CD14-positive monocyte (primary cell): Measurements from ENCODE around the gene EIF1AD. TPM values are rescaled to one million over a fixed set of nuclear protein-coding genes. Genes with fewer than 3 reads are reported as not detected.

Experiments used
- DNase-seq, 3 donors: peaks; one replicate each; pipeline ENCODE4 v3.0.0-alpha.2; 2011 to 2022
- H2AFZ ChIP-seq: 2 replicates; pipeline ENCODE4 v1.6.0; 2012; ENCODE audit warnings: mild to moderate bottlenecking, low read depth, low read length, inconsistent platforms; ENCODE audit not compliant: insufficient read depth, poor library complexity, severe bottlenecking
- H3K27ac ChIP-seq, 2 donors: 1 replicate in 1 of 2; 2 replicates in 1 of 2; pipeline ENCODE4 v1.5.1; 2012 to 2013; ENCODE audit warnings: low read length in 2 of 2, control low read depth in 1 of 2, inconsistent platforms in 1 of 2, low read depth in 1 of 2, mild to moderate bottlenecking in 1 of 2
- H3K27me3 ChIP-seq, 2 donors: one replicate each; pipeline versions ENCODE4 v1.6.0 to v1.6.1; 2011 to 2013; ENCODE audit warnings: low read length in 2 of 2; ENCODE audit not compliant: control insufficient read depth in 2 of 2, insufficient read depth in 2 of 2
- H3K36me3 ChIP-seq, 2 donors: replicated peaks in 1 of 2; 1 replicate in 1 of 2; 2 replicates in 1 of 2; pipeline versions ENCODE4 v1.5.1 to v1.6.1; 2012 to 2013; ENCODE audit warnings: low read length in 2 of 2, control low read depth in 1 of 2, inconsistent platforms in 1 of 2, mild to moderate bottlenecking in 1 of 2; ENCODE audit not compliant: insufficient read depth in 2 of 2, control insufficient read depth in 1 of 2
- H3K4me1 ChIP-seq, 2 donors: 1 replicate in 1 of 2; 2 replicates in 1 of 2; pipeline versions ENCODE4 v1.5.1 to v1.6.1; 2012 to 2013; ENCODE audit warnings: low read length in 2 of 2, control low read depth in 1 of 2, inconsistent platforms in 1 of 2, mild to moderate bottlenecking in 1 of 2, moderate library complexity in 1 of 2; ENCODE audit not compliant: insufficient read depth in 2 of 2, control insufficient read depth in 1 of 2
- H3K4me2 ChIP-seq: replicated peaks from 2 replicates; pipeline ENCODE3; 2012; ENCODE audit warnings: low read length, moderate library complexity, mild to moderate bottlenecking; ENCODE audit not compliant: poor library complexity, severe bottlenecking; ENCODE audit errors: extremely low read depth
- H3K4me3 ChIP-seq, 3 experiments: fragments of 200-600 bp in 1 of 3; sonication (generic) in 1 of 3; replicated peaks in 1 of 3; 1 replicate in 2 of 3; 2 replicates in 1 of 3; pipeline ENCODE4 v1.5.1; 2011 to 2013; ENCODE audit warnings: low read length in 3 of 3, mild to moderate bottlenecking in 3 of 3, control low read depth in 2 of 3, low read depth in 2 of 3, inconsistent platforms in 1 of 3, moderate library complexity in 1 of 3
- H3K79me2 ChIP-seq: 2 replicates; pipeline ENCODE4 v1.6.0; 2012; ENCODE audit warnings: mild to moderate bottlenecking, control low read depth, inconsistent platforms, low read length, moderate library complexity; ENCODE audit not compliant: insufficient read depth
- H3K9ac ChIP-seq: 2 replicates; pipeline ENCODE4 v1.6.0; 2017; ENCODE audit warnings: low read length, mild to moderate bottlenecking; ENCODE audit not compliant: insufficient read depth, poor library complexity, severe bottlenecking
- H3K9me3 ChIP-seq, 2 donors: replicated peaks in 1 of 2; 1 replicate in 1 of 2; 2 replicates in 1 of 2; pipeline versions ENCODE4 v1.5.1 to v1.6.1; 2012 to 2013; ENCODE audit warnings: low read length in 2 of 2, control low read depth in 1 of 2; ENCODE audit not compliant: control insufficient read depth in 1 of 2, insufficient read depth in 1 of 2
- H4K20me1 ChIP-seq: 2 replicates; pipeline ENCODE4 v1.6.0; 2012; ENCODE audit warnings: mild to moderate bottlenecking, low read length, control low read depth, moderate library complexity; ENCODE audit not compliant: insufficient read depth
- H3K27ac Mint-ChIP-seq, 7 donors: one replicate each; pipeline ENCODE4 v1.8.0; 2020; ENCODE audit warnings: mild to moderate bottlenecking in 7 of 7, mixed read lengths in 7 of 7, moderate library complexity in 6 of 7, inconsistent platforms in 2 of 7
- H3K27me3 Mint-ChIP-seq, 3 donors: one replicate each; pipeline ENCODE4 v1.8.0; 2021 to 2022; ENCODE audit warnings: low read depth in 3 of 3, mild to moderate bottlenecking in 3 of 3, mixed read lengths in 3 of 3, moderate library complexity in 3 of 3, inconsistent platforms in 1 of 3
- H3K36me3 Mint-ChIP-seq, 2 donors: one replicate each; pipeline ENCODE4 v1.8.0; 2020; ENCODE audit warnings: mixed read lengths in 2 of 2, inconsistent platforms in 1 of 2, mild to moderate bottlenecking in 1 of 2
- H3K4me1 Mint-ChIP-seq: one replicate; pipeline ENCODE4 v1.8.0; 2020; ENCODE audit warnings: mild to moderate bottlenecking, mixed read lengths
- H3K4me3 Mint-ChIP-seq, 2 donors: one replicate each; pipeline ENCODE4 v1.8.0; 2020; ENCODE audit warnings: mild to moderate bottlenecking in 2 of 2, mixed read lengths in 2 of 2, moderate library complexity in 1 of 2
- H3K9me3 Mint-ChIP-seq, 7 donors: one replicate each; pipeline ENCODE4 v1.8.0; 2020 to 2022; ENCODE audit warnings: mixed read lengths in 7 of 7, mild to moderate bottlenecking in 6 of 7, moderate library complexity in 6 of 7, inconsistent platforms in 2 of 7
- CTCF ChIP-seq: fragments of 200-600 bp; IDR thresholded peaks from one replicate; pipeline ENCODE4 v1.8.0; 2022; ENCODE audit warnings: antibody characterized with exemption, mild to moderate bottlenecking
- WGBS: methylation state at CpG from one replicate; pipeline ENCODE4 v1.1.5; 2013; ENCODE audit warnings: missing lambda C conversion rate; ENCODE audit not compliant: insufficient coverage; 5-methylcytosine and 5-hydroxymethylcytosine counted together
- intact Hi-C, 2 donors: fragments of 100-400 bp; cut with micrococcal nuclease; formaldehyde crosslinking; loops; one replicate each; pipeline versions ENCODE4 v1.15.0 to v1.15.1; 2023
- polyA plus RNA-seq, 3 donors: library from polyadenylated mRNA; depleted of rRNA in 1 of 3; unstranded in 2 of 3; stranded (reverse) in 1 of 3; fragments of 300-500 nt in 2 of 3; fragments of >200 nt in 1 of 3; fragmentation: Illumina TruSeq in 2 of 3; gene quantifications; 1 replicate in 2 of 3; 2 replicates in 1 of 3; pipeline ENCODE4 v1.2.3, GENCODE V29; 2012 to 2021

Gene EIF1AD
- polyA plus RNA-seq, 3 donors = 16.4 to 23.1 (median 18.2) TPM

DNA sequence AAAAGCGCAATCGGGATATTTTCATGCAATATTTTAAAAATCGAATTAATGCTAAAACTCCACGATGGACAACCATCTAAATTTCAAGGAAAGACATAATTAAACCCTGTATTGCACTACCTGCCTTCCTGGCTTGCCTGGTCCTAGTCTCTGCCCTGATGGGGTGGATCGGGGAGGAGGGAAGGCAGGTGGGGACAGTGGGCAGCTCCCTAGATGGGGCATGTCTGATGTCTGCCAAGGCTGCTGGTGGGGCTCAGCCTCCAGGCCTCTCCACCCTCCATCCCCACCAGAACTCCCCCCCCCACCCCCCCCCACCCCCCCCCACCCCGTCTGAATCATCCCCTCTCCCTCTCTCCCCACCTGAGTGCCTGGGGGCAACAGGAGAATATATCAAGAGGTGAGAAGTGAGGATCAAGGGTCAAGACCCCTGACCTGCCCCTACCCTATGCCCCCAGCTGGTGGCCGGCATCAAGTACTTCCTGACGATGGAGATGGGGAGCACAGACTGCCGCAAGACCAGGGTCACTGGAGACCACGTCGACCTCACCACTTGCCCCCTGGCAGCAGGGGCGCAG, 10.5 kb upstream of the EIF1AD start:
- Histone ChIP-seq H3K4me1 (peaks cover 42 to 43% of the 10 kb centered on the region in 2 donors), H3K79me2 (no peaks in the 10 kb centered on the region), H3K4me2 (peak overlapping the region; percentile 53), H3K36me3 (peaks cover 4 to 8% of the 10 kb centered on the region in 2 donors), H2AFZ (no peak overlapping the region), H3K9me3 (no peaks in the 10 kb centered on the region), H3K4me3 (no peak overlapping the region), H3K27me3 (peaks cover 14 to 23% of the 10 kb centered on the region in 2 donors), H4K20me1 (no peaks in the 10 kb centered on the region), H3K27ac (peak overlapping the region in 1 of 2 donors; percentile 28), H3K9ac (no peak overlapping the region)
- peaks cover 40% of the 10 kb centered on the region for H3K4me1 Mint-ChIP-seq
- peak overlapping the region in 1 of 2 donors; percentile 71 for H3K4me3 Mint-ChIP-seq
- peak overlapping the region in 5 of 7 donors; percentile 61 to 87 (median 80) for H3K27ac Mint-ChIP-seq
- no peak for TF ChIP-seq CTCF
- DNase-seq = no peak
- intact Hi-C loops = no loop called here
- WGBS = 44% methylated on average over 6 of the region's 12 CpGs
- H3K27me3 Mint-ChIP-seq = peaks cover 22 to 35% (median 34%) of the 10 kb centered on the region in 3 donors
- H3K36me3 Mint-ChIP-seq = peaks cover 9 to 16% of the 10 kb centered on the region in 2 donors
- H3K9me3 Mint-ChIP-seq = peaks cover 0 to 5% (median 2%) of the 10 kb centered on the region in 7 donors

DNA sequence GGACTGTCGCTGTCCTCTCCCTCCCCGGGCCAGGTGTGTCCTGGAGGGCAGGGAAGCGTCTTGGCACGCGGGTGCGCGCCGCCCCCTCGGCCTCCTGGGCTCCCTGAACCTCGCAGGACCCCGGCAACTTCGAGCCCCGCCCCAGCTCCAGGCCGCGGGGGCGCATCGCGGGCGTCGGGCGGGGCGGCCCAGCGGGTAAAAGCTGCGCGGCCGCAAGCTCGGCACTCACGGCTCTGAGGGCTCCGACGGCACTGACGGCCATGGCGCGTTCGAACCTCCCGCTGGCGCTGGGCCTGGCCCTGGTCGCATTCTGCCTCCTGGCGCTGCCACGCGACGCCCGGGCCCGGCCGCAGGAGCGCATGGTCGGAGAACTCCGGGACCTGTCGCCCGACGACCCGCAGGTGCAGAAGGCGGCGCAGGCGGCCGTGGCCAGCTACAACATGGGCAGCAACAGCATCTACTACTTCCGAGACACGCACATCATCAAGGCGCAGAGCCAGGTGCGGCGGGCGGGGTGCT, 9.9 kb upstream of the EIF1AD start, which contains the start of gene CST6:
Gene CST6 (plus strand): TSS at position 224 of the 519 bp plus-strand sequence. CDS start 37 bp downstream, at position 261.
- peak within 1 kb of the TSS in 5 of 7 donors; percentile 61 to 87 (median 80) for H3K27ac Mint-ChIP-seq
- Histone ChIP-seq H3K27me3 (peaks cover 14 to 23% of the 10 kb centered on the region in 2 donors), H3K79me2 (no peaks in the 10 kb centered on the region), H3K9me3 (no peaks in the 10 kb centered on the region), H3K9ac (no peak within 1 kb of the TSS), H3K4me2 (peak within 1 kb of the TSS; percentile 53), H3K27ac (peak within 1 kb of the TSS in 1 of 2 donors; percentile 28), H3K4me3 (no peak within 1 kb of the TSS), H3K36me3 (peaks cover 4 to 8% of the 10 kb centered on the region in 2 donors), H3K4me1 (peaks cover 42 to 43% of the 10 kb centered on the region in 2 donors), H4K20me1 (no peaks in the 10 kb centered on the region), H2AFZ (peak within 1 kb of the TSS; percentile 48)
- H3K4me3 Mint-ChIP-seq = peak within 1 kb of the TSS in 1 of 2 donors; percentile 79
- peaks cover 5 to 11% of the 10 kb centered on the region in 2 donors for H3K36me3 Mint-ChIP-seq
- H3K9me3 Mint-ChIP-seq = peaks cover 0 to 5% (median 2%) of the 10 kb centered on the region in 7 donors
- H3K27me3 Mint-ChIP-seq = peaks cover 22 to 35% (median 34%) of the 10 kb centered on the region in 3 donors
- 15% methylated on average over 61 of the region's 61 CpGs for WGBS
- intact Hi-C loops = no loop called here
- no peak for TF ChIP-seq CTCF
- DNase-seq = no peak
- peaks cover 40% of the 10 kb centered on the region for H3K4me1 Mint-ChIP-seq
